Lung (tissue), 12 donors: ENCODE results near the gene MTRF1. TPM values are rescaled to one million over a fixed set of nuclear protein-coding genes. Genes with fewer than 3 reads are reported as not detected.
A peak's percentile ranks its signal among the peaks of the same experiment; 100 is the strongest.
"Not testable (repeated sequence)": the region's sequence is repeated elsewhere in the genome, so short reads cannot be mapped to it uniquely, and the experiment has no call there.

Source experiments
- ATAC-seq: fragments of 200-7000 bp; cut with Tn5 transposase; one replicate; pipeline ENCODE4 v1.9.1; 2020; ENCODE audit warnings: moderate number of reproducible peaks; ENCODE audit not compliant: insufficient read depth, low FRiP score
- DNase-seq, 3 donors: peaks; one replicate each; pipeline ENCODE4 v3.0.0-alpha.2; 2013 to 2017
- H3K27ac ChIP-seq, 2 donors: one replicate each; pipeline ENCODE4 v1.5.1; 2013; ENCODE audit warnings: mild to moderate bottlenecking in 2 of 2, moderate library complexity in 2 of 2, control low read depth in 1 of 2, inconsistent platforms in 1 of 2, low read depth in 1 of 2, low read length in 1 of 2
- H3K27me3 ChIP-seq, 3 donors: one replicate each; pipeline ENCODE4 v1.5.1; 2013; ENCODE audit warnings: low read length in 2 of 3; ENCODE audit not compliant: control insufficient read depth in 3 of 3, insufficient read depth in 3 of 3
- H3K36me3 ChIP-seq, 4 donors: one replicate each; pipeline ENCODE4 v1.5.1; 2013; ENCODE audit warnings: low read length in 4 of 4, mild to moderate bottlenecking in 1 of 4, moderate library complexity in 1 of 4; ENCODE audit not compliant: control insufficient read depth in 4 of 4, insufficient read depth in 4 of 4
- H3K4me1 ChIP-seq, 5 donors: one replicate each; pipeline ENCODE4 v1.5.1; 2013; ENCODE audit warnings: low read length in 5 of 5, mild to moderate bottlenecking in 2 of 5, moderate library complexity in 1 of 5; ENCODE audit not compliant: control insufficient read depth in 5 of 5, insufficient read depth in 5 of 5
- H3K4me3 ChIP-seq: one replicate; pipeline ENCODE4 v1.5.1; 2013; ENCODE audit warnings: mild to moderate bottlenecking, control low read depth, moderate library complexity
- H3K9ac ChIP-seq, 2 donors: one replicate each; pipeline ENCODE4 v1.5.1; 2013; ENCODE audit warnings: low read length in 2 of 2, control low read depth in 1 of 2; ENCODE audit not compliant: insufficient read depth in 1 of 2
- H3K9me3 ChIP-seq, 4 donors: one replicate each; pipeline ENCODE4 v1.5.1; 2013; ENCODE audit warnings: low read length in 3 of 4, mild to moderate bottlenecking in 1 of 4, moderate library complexity in 1 of 4; ENCODE audit not compliant: control insufficient read depth in 4 of 4, insufficient read depth in 3 of 4
- WGBS, 2 donors: extraction: QIAGEN DNeasy Blood & Tissue Kit; methylation state at CpG; one replicate each; pipeline ENCODE4 v1.1.7; 2013; 5-methylcytosine and 5-hydroxymethylcytosine counted together
- polyA plus RNA-seq, 2 donors: library from polyadenylated mRNA; stranded (reverse); fragments of 200-250 nt; gene quantifications; one replicate each; pipeline ENCODE4 v1.2.1, GENCODE V29; 2013
- total RNA-seq, 2 donors: library from RNA; depleted of rRNA in 1 of 2; stranded (reverse); fragments of >200 nt in 1 of 2; gene quantifications; one replicate each; pipeline ENCODE4 v1.2.1, GENCODE V29; 2014 to 2021
- TF ChIP-seq, protein P1 (sequence below): IDR thresholded peaks from 2 replicates; pipeline ENCODE4 v1.5.1; 2012; ENCODE audit warnings: mild to moderate bottlenecking; ENCODE audit errors: control extremely low read depth, extremely low read depth
- donor health status: control.
- donor health status: control.
- donor health status: Bipolar disorder and iron deficiency.
- donor health status: healthy.
- donor health status: DM: yes; HTN: yes; CAD: no.

The MTRF1 gene
- total and polyA plus RNA-seq, 4 donors = 6.7 to 22.0 (median 8.6) TPM

DNA sequence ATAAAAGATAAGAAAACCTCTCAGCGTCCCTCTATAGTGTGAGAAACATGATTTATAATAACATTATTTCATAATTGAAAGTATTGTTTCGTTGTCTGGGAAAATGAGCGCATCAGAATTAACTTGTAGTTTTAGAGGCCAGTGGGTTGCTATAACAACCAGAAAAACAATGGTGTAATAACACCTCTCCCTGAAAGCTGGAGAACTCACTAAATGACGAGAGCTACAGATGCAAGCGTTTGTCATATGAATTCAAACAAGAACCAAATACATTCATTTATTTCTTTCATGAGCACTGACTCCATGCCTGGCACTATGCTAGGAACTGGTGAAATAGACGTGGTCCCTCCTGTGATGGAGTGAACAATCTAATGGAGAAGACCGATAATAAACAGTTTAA is 85.3 kb downstream of the MTRF1 start:
- ATAC-seq (no peak), DNase-seq (peak in 2 of 3 donors; percentile 11 to 16)
- Histone ChIP-seq H3K27ac (no peak overlapping the region), H3K4me1 (no peaks in the 10 kb centered on the region), H3K4me3 (no peak overlapping the region), H3K36me3 (no peaks in the 10 kb centered on the region), H3K9ac (no peak overlapping the region), H3K27me3 (no peaks in the 10 kb centered on the region), H3K9me3 (peaks cover 0 to 8% (median 2%) of the 10 kb centered on the region in 4 donors)
- 59 to 70% methylated on average over 7 of the region's 7 CpGs for WGBS, 2 donors
- TF ChIP-seq, protein P1, sequence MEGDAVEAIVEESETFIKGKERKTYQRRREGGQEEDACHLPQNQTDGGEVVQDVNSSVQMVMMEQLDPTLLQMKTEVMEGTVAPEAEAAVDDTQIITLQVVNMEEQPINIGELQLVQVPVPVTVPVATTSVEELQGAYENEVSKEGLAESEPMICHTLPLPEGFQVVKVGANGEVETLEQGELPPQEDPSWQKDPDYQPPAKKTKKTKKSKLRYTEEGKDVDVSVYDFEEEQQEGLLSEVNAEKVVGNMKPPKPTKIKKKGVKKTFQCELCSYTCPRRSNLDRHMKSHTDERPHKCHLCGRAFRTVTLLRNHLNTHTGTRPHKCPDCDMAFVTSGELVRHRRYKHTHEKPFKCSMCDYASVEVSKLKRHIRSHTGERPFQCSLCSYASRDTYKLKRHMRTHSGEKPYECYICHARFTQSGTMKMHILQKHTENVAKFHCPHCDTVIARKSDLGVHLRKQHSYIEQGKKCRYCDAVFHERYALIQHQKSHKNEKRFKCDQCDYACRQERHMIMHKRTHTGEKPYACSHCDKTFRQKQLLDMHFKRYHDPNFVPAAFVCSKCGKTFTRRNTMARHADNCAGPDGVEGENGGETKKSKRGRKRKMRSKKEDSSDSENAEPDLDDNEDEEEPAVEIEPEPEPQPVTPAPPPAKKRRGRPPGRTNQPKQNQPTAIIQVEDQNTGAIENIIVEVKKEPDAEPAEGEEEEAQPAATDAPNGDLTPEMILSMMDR = no peak

DNA sequence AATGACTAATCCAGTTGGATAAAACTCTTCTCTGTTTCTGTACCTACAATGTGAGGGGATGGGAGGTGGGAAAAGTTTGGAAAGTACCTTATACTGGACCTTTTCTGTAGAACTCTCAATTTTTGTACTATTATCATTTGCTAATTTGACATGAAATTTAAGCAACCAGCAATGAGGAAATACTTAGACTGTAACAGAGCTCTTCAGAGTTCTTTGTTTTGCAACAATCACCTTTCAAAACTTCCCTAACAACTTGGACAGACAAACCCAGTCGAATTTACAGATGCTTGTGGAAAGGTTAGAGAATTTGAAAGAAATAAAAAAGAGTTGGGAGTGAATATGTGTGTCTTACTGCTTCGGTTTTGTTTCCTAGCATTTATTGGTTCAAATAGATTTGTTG is 85.8 kb downstream of the MTRF1 start:
- Histone ChIP-seq H3K27ac (no peak overlapping the region), H3K9me3 (peaks cover 0 to 8% (median 2%) of the 10 kb centered on the region in 4 donors), H3K4me3 (no peak overlapping the region), H3K9ac (no peak overlapping the region), H3K4me1 (no peaks in the 10 kb centered on the region), H3K36me3 (no peaks in the 10 kb centered on the region), H3K27me3 (no peaks in the 10 kb centered on the region)
- no peak for ATAC-seq
- TF ChIP-seq, protein P1 = no peak
- no peak for DNase-seq
- WGBS, 2 donors = 11 to 19% methylated on average over 2 of the region's 2 CpGs

DNA sequence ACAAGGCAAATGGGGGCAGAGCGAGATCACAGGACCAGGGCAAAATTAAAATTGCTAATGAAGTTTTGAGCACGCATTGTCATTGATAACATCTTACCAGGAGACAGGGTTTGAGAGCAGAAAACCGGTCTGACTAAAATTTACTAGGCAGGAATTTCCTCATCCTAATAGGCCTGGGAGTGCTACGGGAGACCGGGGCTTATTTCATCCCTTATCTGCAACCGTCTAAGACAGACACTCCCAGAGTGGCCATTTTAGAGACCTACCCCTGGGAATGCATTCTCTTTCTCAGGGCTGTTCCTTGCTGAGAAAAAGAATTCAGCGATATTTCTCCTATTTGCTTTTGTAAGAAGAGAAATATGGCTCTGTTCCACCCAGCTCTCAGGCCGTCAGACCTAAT is 87.8 kb downstream of the MTRF1 start:
- H3K9me3 ChIP-seq, DNase-seq, H3K9ac ChIP-seq, H3K27me3 ChIP-seq, H3K4me1 ChIP-seq, H3K27ac ChIP-seq, H3K4me3 ChIP-seq, H3K36me3 ChIP-seq, ATAC-seq: not testable (repeated sequence)
- WGBS, 2 donors = 93 to 94% methylated on average over 8 of the region's 8 CpGs

Other genes starting within 250 kb of the MTRF1 start
- 100 to 1,000 TPM in 1 of 2 donors, 10 to 100 TPM in 1; 70.6 to 107 TPM for gene ELF1, start 244.3 kb downstream of the MTRF1 start, total RNA-seq
- 10 to 100 TPM; 10.8 to 56.5 TPM for gene ELF1, start 244.3 kb downstream of the MTRF1 start, polyA plus RNA-seq
- gene WBP4, start 202.1 kb downstream of the MTRF1 start, total RNA-seq = 10 to 100 TPM in 1 of 2 donors, 1 to 10 TPM in 1; 8.1 to 10.7 TPM
- gene WBP4, start 202.1 kb downstream of the MTRF1 start, polyA plus RNA-seq = 10 to 100 TPM in 1 of 2 donors, 1 to 10 TPM in 1; 7.9 to 12.4 TPM
- gene KBTBD6, start 130.8 kb downstream of the MTRF1 start, total RNA-seq = 10 to 100 TPM in 1 of 2 donors, 1 to 10 TPM in 1; 6.7 to 10.4 TPM
- gene KBTBD6, start 130.8 kb downstream of the MTRF1 start, polyA plus RNA-seq = 1 to 10 TPM; 2.4 to 2.9 TPM
- gene KBTBD7, start 69.0 kb downstream of the MTRF1 start, total RNA-seq = 10 to 100 TPM in 1 of 2 donors, 1 to 10 TPM in 1; 7.4 to 12.3 TPM
- gene KBTBD7, start 69.0 kb downstream of the MTRF1 start, polyA plus RNA-seq = 1 to 10 TPM; 2.2 to 5.3 TPM
- 10 to 100 TPM; 21.2 to 65.6 TPM for gene NAA16, start 47.7 kb upstream of the MTRF1 start, total RNA-seq
- gene NAA16, start 47.7 kb upstream of the MTRF1 start, polyA plus RNA-seq = 10 to 100 TPM in 1 of 2 donors, 1 to 10 TPM in 1; 5.0 to 11.6 TPM
- 100 to 1,000 TPM; 309 to 359 TPM for gene RGCC, start 194.0 kb upstream of the MTRF1 start, total RNA-seq
- gene RGCC, start 194.0 kb upstream of the MTRF1 start, polyA plus RNA-seq = 100 to 1,000 TPM; 167 to 275 TPM